ENCODE measurements around the gene MNAT1.
"Not testable (repeated sequence)": the region's sequence is repeated elsewhere in the genome, so short reads cannot be mapped to it uniquely, and the experiment has no call there.

The MNAT1 gene

GRCh38 chr14:60890636-60891035 lies 156.1 kb downstream of the MNAT1 start:
- DNase-seq: not testable (repeated sequence)

GRCh38 chr14:60893911-60894310 lies 159.3 kb downstream of the MNAT1 start:
- no peak for DNase-seq

DNA sequence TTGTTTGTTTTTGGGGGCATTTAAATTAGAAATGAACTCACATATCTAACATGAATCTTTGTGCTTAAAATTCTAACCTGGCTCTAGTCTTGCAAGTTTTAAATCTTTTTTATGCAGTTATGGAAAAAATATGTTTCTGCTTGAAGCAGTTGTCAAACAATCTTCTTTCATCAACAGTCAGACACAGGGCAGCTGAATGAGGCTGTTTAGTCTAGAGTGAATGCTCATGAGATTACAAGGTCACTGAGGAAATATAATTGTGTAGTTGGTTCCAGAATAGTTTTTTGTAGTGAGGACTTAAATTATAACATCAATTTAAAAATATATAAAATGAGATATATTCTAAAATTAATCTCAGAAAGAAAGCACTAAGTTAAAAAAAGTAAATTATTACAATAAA lies 169.8 kb downstream of the MNAT1 start:
- no peak for DNase-seq

DNA sequence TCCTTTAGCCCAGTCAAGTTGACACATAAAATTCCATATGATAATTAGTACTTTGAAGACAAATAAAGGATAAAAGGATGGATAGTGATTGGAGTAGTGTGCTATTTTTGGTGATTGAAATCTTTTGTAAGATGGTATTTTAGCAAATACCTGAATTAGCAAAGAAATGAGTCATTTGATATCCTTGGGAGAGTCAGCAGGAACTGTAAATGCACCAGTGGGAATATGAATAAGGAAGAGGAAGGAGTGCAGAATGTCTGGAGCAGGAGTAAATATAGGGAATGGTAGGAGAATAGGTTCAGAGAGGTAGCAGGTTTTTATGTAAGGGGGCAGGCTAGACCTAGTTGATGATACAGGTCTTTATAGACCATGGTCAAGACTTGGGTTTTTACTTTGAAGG lies 171.4 kb downstream of the MNAT1 start:
- no peak for DNase-seq

- DNase-seq: no peak
Measured at GRCh38 chr14:60915781-60916180, 181.2 kb downstream of the MNAT1 start.

- no peak for DNase-seq
Measured at GRCh38 chr14:60922050-60922449, 187.5 kb downstream of the MNAT1 start.

DNA sequence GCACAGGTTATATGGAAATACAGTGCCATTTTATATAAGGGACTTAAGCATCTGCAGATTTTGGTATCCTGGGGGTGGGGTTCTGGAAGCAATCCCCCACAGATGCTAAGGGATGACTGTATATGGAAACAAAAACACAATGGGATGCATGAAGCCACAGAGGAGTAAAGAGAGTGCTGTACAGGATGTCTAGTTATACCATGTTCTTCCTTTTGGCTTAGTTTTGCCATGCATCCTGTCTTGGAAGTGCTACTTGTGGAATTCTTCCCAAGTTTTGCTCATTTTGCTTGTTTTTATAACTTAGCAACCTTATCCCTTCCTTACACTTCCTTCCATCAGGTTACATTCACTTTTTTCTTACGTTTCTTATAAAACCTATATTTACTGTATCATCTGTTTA lies 190.7 kb downstream of the MNAT1 start:
- DNase-seq: no peak

GRCh38 chr14:60926002-60926401 lies 191.4 kb downstream of the MNAT1 start:
- DNase-seq: no peak

- no peak for DNase-seq
Measured at GRCh38 chr14:60931218-60931617, 196.7 kb downstream of the MNAT1 start.

DNA sequence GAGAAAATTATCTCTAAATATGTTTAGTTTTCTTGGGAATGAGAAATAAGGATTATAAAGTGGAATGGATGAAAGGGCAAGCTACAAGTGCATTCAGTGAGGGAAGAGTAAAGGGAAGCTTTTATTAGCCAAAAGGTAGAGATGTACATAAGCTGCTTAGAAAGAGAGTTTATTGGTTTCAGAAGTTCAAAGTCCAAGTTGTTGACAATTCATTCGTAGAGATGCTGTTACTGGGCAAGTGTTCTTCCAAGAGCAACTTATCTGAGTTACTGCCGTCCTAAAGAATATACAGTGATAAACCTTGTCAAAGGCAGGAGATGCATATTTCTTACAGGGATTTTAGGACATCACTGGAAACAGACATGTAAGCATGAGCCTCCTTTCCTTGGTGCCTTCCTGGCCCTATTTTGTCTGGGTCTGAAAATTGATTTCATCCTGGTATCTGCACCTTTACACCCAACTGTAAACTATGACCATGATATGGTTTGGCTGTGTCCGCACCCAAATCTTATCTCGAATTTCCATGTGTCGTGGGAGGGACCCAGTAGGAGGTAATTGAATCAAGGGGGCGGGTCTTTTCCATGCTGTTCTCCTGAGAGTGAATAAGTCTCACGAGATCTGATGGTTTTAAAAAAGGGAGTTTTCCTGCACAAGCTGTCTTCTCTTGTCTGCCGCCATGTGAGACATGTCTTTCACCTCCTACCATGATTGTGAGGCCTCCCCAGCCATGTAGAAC lies 199.5 kb downstream of the MNAT1 start:
- no peak for DNase-seq

- DNase-seq: no peak
Measured at GRCh38 chr14:60935319-60935718, 200.8 kb downstream of the MNAT1 start.

DNA sequence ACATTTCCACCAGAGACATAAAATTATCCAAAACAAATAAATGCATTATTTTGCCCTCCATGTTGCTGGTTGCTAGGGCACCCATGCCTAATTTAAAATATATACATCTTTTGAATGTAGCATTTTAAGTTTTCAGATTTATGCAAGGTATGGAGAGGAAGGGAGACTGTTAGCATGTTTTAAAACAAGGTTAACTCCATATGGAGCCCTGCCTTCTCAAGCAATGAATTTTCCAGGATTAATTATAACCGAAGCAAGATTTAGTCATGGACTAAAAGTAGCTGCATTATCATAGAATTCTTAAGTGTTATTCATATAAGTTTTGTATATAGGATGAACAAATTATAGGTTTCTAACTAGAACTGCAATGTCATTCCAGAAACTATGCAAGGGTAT lies 209.1 kb downstream of the MNAT1 start:
- DNase-seq: no peak

DNA sequence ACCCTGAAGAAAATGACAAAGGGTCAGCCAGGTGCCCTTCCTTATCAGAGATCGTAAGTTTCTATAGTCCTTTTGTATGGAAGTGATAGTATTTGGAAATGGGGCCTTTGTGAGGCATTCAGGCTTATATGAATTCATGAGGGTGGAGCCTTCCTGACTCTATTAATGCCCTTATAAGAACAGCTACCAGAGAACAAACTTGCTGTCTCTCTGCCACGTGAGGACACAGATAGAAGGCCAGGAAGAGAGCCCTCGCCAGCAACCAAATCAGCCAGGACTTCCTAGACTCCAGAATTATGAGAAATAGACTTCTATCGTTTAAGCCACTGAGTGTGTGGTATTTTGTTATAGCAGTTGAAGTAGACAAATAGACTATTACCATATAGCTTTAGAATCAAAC lies 209.6 kb downstream of the MNAT1 start:
- no peak for DNase-seq

GRCh38 chr14:60945984-60946383 lies 211.4 kb downstream of the MNAT1 start:
- DNase-seq: no peak

DNA sequence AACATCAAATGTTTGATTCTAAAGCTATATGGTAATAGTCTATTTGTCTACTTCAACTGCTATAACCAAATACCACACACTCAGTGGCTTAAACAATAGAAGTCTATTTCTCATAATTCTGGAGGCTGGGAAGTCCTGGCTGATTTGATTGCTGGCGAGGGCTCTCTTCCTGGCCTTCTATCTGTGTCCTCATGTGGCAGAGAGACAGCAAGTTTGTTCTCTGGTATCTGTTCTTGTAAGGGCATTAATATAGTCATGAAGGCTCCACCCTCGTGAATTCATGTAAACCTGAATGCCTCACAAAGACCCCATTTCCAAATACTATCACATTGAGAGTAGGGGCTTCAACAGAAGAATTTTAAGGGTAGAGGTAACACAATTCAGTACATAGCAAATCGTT lies 212.2 kb downstream of the MNAT1 start:
- DNase-seq: no peak

- DNase-seq: no peak
Measured at GRCh38 chr14:60951776-60952435, 217.3 kb downstream of the MNAT1 start.

- DNase-seq: no peak
Measured at GRCh38 chr14:60956202-60956601, 221.6 kb downstream of the MNAT1 start.

GRCh38 chr14:60956632-60957031 lies 222.1 kb downstream of the MNAT1 start:
- DNase-seq: no peak

GRCh38 chr14:60958146-60958545 lies 223.6 kb downstream of the MNAT1 start:
- no peak for DNase-seq

- no peak for DNase-seq
Measured at GRCh38 chr14:60963761-60964160, 229.2 kb downstream of the MNAT1 start.

DNA sequence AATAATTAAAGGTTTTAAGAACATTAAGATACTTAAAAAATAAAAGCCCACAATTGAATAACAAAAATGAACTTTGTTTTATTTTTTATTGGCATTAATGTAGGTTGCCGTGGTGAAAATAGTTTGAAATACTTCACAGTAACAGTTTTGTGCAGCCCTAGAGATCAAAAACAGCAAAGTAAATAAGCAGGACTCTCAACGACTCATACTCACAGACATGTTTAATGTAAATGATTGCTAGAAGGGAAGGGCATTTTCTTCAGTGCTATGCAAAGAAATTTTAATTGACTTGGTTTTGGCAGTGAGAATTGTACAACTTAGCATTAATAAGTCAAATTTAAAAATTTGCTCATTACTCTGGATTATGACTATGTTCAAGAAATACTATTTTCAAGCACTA lies 230.3 kb downstream of the MNAT1 start:
- no peak for DNase-seq

DNA sequence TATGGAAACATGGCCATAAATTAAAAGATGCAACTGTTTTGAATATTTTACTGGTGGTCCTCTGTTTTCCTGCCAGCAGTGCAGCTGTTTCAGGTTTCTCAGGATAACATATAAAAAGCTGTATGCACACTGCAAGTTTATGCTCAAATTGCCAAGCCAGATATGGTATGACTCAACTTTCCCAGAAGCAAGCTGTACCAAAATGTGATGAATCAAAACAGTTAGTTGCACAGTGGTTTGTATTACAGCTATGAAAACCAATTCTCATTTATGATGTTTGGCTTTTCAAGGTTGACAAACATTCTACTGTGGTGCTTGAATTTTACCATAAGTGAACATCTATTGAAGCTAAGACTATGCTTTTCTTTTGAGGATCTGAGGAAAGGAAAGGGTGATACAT lies 230.8 kb downstream of the MNAT1 start:
- DNase-seq: no peak

DNA sequence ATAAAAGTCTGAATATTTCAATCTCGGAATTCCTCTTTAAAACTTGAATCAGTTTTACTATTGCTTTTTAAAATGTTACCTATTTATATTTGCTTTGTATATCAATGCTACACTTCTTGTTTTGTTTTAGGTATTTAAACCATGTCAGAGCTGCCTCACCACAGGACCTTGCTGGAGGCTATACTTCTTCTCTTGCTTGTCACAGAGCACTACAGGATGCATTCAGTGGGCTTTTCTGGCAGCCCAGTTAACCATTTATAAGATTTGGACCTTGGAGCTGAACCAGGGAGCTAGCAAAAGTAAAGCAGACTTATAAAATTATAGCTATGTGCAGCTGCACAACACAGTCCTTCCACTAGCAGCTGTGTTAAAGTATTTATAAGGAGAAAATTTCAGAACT lies 233.5 kb downstream of the MNAT1 start:
- no peak for DNase-seq

DNA sequence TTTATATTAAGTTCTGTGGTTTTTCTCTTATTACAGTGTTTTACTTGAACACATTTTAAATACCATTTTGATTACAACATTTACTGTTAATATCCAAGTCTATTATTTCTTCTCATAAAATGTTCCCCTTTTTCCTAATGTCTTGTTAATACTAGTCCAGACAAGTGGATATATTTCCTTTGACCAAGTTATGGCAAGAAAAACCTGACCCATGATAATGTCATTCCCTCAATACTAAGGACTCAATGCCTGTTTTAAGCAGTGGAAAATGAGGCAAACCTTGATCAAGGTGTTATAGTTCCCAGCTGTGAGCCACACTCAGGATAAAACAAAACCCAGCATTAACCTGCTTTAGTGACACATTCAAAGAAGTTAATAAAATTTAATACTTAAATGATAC lies 234.1 kb downstream of the MNAT1 start:
- DNase-seq: no peak

DNA sequence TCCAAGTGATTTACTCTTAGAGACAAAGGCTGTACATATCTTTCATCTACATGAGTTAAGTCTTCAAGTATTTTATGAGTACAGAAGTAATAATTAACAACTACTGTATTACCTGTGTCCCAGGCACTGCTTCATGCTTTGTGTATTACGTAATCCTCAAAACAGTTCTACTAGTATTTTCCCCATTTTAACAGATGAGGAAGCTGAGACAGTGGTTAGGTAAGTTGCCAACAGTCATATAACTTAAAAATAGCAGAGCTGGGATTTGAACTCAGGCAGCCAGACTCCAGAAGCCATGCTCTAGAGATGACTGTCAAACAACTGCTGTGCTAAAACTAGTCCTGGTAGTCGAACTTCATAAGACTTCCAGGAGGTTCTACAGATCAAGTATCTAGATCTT lies 235.6 kb downstream of the MNAT1 start:
- DNase-seq: no peak

Data from CD4-positive, alpha-beta T cell treated with Interleukin-15 for 1 hour (primary cell).